Measurements from ENCODE around the gene CADPS.

CADPS gene

DNA sequence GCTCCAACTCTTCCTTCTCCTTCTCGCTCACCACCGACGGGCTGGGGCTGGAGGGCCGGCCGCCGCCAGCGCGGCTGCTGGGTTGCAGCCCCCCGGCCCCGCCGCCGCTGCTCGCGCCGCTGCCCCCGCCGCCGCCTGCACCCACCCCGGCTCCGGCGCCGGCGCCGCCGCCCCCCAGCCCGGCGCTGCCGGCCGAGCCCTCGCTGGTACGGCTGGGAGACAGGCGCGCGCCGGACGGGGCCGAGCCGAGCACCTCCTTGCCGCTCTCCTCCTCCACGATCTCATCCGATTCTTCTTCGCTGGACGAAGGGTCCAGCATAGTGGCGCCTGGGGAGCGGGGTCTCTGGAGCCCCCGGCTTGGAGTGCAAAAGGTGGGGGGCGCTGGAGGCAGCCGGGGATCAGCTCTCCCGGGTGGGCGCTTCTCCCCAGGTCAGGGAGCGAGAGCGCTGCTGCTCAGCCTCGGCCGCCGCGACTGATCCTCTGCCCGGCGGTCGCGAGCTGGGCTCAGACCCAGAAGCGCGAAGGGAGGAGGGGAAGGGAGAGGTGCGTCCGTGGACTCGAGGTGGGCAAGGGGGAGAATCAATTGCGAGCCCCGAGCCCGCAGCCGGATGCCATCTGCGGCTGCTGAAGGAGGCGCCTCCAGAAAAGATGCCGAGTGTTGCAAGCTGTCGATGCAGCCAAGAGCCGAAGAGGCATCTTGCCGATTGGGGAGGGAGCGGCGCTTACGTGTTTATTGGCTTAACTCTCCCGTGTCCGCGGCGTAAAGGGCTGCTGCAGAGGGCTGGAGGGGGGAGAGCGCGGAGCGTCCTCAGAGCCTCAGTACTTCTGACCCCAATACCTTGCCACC is at the start of gene CADPS:
CADPS (minus strand) TSS at position 706 of the 847 bp plus-strand sequence; CDS start at position 319, 387 bp downstream.
- no peak for DNase-seq (ENCODE audit: low read depth, low spot score)

- no peak for DNase-seq (ENCODE audit: low read depth, low spot score)
Observed at GRCh38 chr3:62923066-62923465, 47.9 kb upstream of the CADPS start.

DNA sequence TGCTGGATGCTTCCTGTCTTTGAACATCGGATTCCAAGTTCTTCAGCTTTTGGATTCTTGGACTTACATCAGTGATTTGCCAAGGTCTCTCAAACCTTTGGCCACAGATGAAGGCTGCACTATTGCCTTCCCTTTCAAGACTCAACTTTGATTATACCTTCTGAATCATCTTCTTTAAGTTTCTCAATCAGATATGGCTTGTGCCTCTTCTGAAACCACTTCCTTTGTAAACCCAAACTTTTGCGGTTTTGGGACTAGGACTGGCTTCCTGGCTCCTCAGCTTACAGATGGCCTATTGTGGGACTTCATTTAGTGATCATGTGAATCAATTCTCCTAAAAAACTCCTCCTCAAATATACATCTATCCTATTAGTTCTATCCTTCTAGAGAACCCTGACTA is 47.1 kb upstream of the CADPS start:
- DNase-seq (ENCODE audit: low read depth, low spot score), result no peak

DNA sequence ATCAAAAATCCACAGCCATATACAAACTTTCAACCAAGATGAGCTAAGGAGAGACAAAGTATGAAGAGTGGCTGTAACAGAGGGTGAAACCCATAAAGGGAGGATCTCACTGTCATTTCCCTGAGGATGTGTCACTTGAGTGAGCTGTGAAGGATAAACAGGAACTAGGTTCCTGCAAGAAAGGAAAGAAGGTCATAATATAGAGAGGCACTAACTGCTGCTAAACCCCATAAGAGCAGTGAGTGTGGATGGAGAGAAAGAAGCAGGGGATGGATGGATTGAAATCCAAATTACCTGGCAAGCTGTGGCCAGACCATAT is 45.2 kb upstream of the CADPS start:
- DNase-seq (ENCODE audit: low read depth, low spot score), result no peak

DNA sequence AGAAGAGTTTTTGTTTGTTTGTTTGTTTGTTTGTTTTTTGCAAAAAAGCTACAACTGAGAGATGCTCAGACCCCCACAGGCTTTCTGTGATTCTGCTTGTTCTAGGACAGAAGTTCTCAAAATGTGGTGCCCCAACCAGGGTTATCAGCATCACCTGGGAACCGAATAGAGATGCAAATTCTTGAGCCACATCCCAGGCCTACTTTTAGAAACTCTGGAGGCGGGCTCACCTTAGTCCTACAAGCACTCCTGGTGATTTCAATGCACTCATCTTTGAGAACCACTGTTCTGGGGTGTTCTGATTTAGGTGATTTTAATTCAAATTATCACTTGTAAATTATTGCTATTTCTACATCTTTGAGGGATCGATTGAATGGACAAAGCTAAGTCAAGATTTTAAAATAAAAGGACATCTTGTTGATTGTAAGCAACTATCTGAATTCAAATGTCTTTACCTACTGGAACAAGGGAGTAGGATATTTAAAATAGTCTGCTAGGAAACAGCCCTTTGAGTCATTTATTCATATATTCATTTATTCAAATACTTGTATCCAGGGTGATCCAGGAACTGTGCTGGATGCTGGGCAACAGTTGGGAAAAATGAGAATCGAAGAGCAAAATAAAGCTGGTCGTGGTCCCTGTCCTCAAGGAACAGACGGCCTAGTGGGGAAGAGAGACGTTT is 44.7 kb upstream of the CADPS start:
- DNase-seq (ENCODE audit: low read depth, low spot score), result no peak

DNA sequence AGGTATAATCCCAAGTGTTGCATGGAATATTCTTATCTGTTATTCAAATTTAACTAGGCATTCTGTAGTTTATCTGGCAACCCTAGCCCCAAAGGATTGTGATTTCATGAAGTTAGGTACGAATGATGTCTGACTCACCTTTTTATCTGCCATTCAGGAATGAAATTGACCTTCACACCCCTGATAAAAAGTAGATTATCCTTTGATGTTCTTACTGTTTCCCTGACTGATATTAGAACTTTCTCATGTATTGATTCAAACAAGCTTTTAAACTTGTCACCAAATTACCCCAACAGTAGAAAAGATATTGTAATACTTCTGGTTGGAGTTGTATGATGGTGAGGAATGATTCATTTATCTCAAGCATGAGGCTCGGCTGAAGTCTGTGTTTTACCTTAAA is 43.6 kb upstream of the CADPS start:
- no peak for DNase-seq (ENCODE audit: low read depth, low spot score)

DNA sequence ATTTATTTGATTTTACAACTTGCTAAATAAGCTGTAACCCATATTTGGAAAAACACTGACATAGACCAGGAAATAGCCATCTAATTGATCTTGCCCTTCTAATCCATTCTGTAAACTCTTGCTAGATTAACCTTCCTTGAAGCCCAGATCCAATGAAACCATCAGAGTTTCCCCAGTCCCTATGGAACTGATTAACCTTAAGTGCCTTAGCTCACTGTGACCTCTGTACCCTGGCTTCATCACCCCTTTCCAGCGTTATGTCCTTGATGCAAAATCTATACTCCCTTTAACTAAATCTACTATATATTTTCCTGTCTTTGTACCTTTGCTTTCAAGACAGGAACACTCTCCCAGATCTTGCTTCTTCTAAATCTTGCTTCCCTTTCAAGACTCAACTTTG is 42.9 kb upstream of the CADPS start:
- DNase-seq (ENCODE audit: low read depth, low spot score), result no peak

- DNase-seq (ENCODE audit: low read depth, low spot score), result no peak
Observed at GRCh38 chr3:62911526-62911925, 36.3 kb upstream of the CADPS start.

DNA sequence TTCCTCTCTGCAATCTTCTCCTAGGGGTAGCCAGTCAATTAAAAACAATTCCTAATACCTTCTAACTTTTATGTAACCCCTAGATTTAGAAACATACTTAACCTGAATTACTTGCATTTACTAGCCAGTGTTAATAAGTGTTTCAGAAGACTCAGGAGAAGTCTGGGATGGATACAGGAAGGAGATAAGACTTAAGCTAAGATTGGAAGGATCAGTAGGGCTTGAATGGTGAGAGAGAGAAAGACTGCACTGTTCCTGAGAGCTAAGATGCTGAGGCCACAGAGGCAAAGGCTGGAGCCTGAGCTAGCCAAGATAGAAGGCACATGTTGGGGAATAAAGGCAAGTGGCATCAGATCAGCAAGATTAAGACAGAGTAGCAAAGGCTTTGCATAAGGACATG is 30.1 kb upstream of the CADPS start:
- DNase-seq (ENCODE audit: low read depth, low spot score), result no peak

GRCh38 chr3:62898530-62899496 is 23.6 kb upstream of the CADPS start:
- no peak for DNase-seq (ENCODE audit: low read depth, low spot score)

DNA sequence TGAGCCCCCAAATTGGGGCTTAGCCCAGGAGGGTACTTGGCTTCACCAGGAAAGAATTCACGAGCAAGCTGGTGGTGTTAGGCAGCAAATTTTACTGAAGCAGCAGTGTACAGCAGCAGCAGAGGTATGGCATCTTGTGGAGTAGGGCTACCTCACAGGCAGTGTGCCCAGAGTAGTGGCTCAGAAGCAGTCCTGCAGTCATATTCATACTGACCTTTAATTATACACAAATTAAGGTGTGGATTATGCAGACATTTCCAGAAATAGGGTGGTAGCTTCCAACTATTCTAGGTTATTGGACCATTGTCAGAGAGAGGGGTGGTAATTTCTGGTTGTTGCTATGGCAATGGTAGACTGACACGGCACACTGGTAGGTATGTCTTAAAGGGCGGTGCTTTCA is 20.7 kb upstream of the CADPS start:
- DNase-seq (ENCODE audit: low read depth, low spot score), result no peak

GRCh38 chr3:62892951-62893350 is 17.7 kb upstream of the CADPS start:
- no peak for DNase-seq (ENCODE audit: low read depth, low spot score)

GRCh38 chr3:62892045-62892444 is 16.8 kb upstream of the CADPS start:
- DNase-seq (ENCODE audit: low read depth, low spot score), result no peak

DNA sequence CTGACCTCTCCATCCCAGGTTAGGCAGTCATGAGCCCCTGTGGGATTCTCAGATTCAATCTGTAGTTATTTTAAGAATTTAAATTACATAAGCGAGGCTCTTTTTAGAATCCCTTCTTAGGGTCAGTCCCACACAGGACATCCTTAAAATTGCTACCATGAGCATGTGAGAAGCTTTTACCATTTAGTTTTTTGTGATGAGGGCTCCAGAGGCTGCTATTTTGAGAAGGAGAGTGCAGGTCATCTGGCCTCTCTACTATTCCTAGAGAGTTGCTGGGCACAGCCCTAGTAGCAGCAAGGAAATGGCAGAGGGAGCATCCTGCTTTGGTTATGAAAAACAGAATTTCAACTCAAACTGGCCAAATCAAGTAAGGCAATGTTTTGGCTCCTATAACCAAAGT is 13.6 kb upstream of the CADPS start:
- no peak for DNase-seq (ENCODE audit: low read depth, low spot score)

DNA sequence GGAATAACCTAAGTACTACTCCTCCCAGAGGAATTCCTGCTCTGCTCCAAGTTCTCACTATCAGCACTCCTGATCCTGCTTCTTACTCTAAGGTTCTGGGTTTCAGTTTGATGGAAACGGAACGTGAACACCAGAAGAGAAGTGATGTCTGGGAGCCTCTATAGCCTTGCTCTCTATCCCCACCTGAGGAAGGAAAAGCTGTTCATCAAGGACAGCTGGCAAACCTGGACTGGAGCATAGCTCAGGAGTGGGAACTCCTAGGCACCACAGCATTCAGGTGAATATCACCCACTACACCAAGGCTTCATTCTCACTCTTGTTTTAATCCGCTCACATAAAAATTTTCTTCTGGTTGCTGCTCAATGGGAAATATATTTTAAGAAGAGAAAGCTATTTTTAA is 13.0 kb upstream of the CADPS start:
- no peak for DNase-seq (ENCODE audit: low read depth, low spot score)

DNA sequence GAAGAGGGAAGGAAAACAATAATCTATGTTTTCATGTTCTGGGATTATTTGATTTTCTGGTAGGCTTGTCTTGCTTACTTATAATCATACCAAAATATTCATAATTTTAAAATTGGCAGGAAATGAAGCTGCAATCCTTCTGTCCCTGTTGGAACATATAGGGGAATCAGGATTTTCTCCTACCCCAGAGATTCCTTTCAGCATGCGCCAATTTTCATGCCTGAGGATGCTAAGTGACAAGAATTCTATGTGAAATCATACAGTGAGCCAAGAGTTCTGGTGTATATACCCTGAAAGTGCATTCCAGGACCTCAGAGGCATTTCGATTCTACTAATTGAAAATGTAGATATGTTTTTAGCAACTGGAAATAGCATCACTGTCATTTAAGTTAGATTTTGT is 9.9 kb upstream of the CADPS start:
- no peak for DNase-seq (ENCODE audit: low read depth, low spot score)

- no peak for DNase-seq (ENCODE audit: low read depth, low spot score)
Observed at GRCh38 chr3:62884096-62884870, 9.1 kb upstream of the CADPS start.

GRCh38 chr3:62882676-62883200 is 7.5 kb upstream of the CADPS start:
- DNase-seq (ENCODE audit: low read depth, low spot score), result no peak

GRCh38 chr3:62876064-62876463 is 848 bp upstream of the CADPS start:
- DNase-seq (ENCODE audit: low read depth, low spot score), result no peak

DNA sequence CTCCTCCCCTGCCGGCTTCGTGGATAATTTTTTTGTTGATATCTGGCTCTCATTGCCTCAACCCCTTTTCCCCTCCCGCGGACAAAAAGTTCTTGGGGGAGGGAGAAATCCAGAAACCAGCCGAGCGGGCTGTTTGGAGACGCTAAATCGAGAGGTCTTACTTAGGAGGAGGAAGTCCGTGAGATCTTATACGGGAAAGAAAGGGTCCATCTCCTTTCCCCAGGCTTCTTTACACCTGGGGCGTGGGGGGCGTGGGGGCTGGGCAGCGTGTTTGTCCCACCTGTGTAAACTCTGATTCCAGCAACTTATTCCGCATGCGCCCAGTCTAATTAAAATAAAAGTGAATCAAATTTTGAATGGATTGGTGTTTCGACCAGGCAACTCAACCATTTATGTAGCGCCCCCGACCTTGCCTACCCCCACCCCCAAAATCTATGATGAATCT is 364 bp upstream of the CADPS start:
- no peak for DNase-seq (ENCODE audit: low read depth, low spot score)
